Nephron (organoid): Measurements from ENCODE around the gene DRD1.
A peak's percentile ranks its signal among the peaks of the same experiment; 100 is the strongest.

Source experiments
- H3K27ac Mint-ChIP-seq, 3 experiments: 2 replicates each; pipeline ENCODE4 v1.8.0; 2020; ENCODE audit warnings: mixed read lengths in 3 of 3, mild to moderate bottlenecking in 2 of 3, moderate library complexity in 1 of 3
- H3K27me3 Mint-ChIP-seq: 2 replicates; pipeline ENCODE4 v1.8.0; 2021; ENCODE audit warnings: low read depth, mild to moderate bottlenecking, moderate library complexity, mixed read lengths
- H3K36me3 Mint-ChIP-seq: 2 replicates; pipeline ENCODE4 v1.8.0; 2020; ENCODE audit warnings: low read depth, mixed read lengths
- H3K4me1 Mint-ChIP-seq: 2 replicates; pipeline ENCODE4 v1.8.0; 2020; ENCODE audit warnings: mixed read lengths
- H3K4me3 Mint-ChIP-seq, 3 experiments: 2 replicates each; pipeline ENCODE4 v1.8.0; 2020; ENCODE audit warnings: mild to moderate bottlenecking in 3 of 3, mixed read lengths in 3 of 3, moderate library complexity in 2 of 3
- H3K9me3 Mint-ChIP-seq: 2 replicates; pipeline ENCODE4 v1.8.0; 2020; ENCODE audit warnings: mixed read lengths
- CTCF ChIP-seq, 3 experiments: fragments of 200-600 bp; sonication (generic); IDR thresholded peaks; one replicate each; pipeline ENCODE4 v1.5.0; 2021; ENCODE audit warnings: antibody characterized with exemption in 3 of 3; ENCODE audit not compliant: unreplicated experiment in 3 of 3

DRD1 gene

GRCh38 chr5:175444060-175444904 is at the start of gene DRD1:
Gene DRD1, minus strand, starts transcription at chr5:175444182. Its CDS starts 1,083 bp downstream, at chr5:175443099.
- H3K4me3 Mint-ChIP-seq, result peak within 1 kb of the TSS; percentile 70 to 77 (median 74)
- TF ChIP-seq CTCF (IDR thresholded peaks at IDR 0.05; ENCODE audit: unreplicated experiment in 3 of 3), result peak; percentile 74 to 85 (median 77)

DNA sequence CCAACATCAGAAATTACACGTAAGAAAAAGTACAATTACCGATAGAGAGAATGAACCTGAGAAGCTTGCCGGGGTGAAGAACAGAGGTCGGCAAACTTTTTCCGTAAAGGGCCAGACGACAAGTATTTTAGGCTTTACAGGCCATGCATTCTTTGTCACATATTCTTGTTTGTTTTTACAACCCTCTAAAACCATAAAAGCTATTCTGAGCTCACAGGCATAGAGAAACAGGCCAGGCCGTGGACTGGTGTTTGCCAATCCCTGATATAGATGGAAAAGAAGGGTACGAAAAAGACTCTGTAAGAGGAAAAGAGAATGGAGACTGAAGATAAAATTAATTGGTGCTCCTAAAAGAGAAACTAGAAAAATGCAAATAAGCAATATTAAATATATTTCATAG is 49.7 kb upstream of the DRD1 start:
- Mint-ChIP-seq H3K27me3 (no peaks in the 10 kb centered on the region), H3K9me3 (peaks cover 1% of the 10 kb centered on the region), H3K4me3 (no peak overlapping the region), H3K36me3 (peaks cover 74% of the 10 kb centered on the region), H3K4me1 (no peaks in the 10 kb centered on the region), H3K27ac (no peak overlapping the region)
- no peak for TF ChIP-seq CTCF (IDR thresholded peaks at IDR 0.05; ENCODE audit: unreplicated experiment in 3 of 3)

More at GRCh38 chr5:175444060-175444904, at the start of gene DRD1:
- Mint-ChIP-seq H3K4me1 (peaks cover 4% of the 10 kb centered on the region), H3K9me3 (no peaks in the 10 kb centered on the region), H3K36me3 (no peaks in the 10 kb centered on the region), H3K27me3 (peaks cover 92% of the 10 kb centered on the region), H3K27ac (no peak within 1 kb of the TSS)

DNA sequence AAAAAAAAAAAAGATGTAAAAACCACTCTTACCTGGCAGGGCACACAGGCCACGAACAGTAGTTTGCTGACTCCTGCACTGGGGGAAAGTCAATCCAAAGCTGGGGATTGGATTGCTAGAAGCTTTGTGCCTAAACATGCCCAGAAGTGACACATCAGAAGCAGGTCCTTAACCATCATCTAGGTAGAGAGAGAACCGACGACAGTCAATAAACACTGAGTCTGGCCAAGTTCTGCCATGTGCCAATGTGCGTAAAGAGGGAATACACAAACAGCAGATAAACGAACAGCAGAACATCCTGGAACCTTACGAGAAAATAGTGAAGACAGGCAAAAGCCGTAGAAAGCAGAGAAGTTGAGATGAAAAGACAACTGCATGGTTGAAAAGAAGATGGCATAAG is 49.3 kb upstream of the DRD1 start:
- H3K27ac Mint-ChIP-seq, result no peak overlapping the region
- H3K36me3 Mint-ChIP-seq, result peaks cover 74% of the 10 kb centered on the region
- H3K4me3 Mint-ChIP-seq, result no peak overlapping the region
- H3K27me3 Mint-ChIP-seq, result no peaks in the 10 kb centered on the region
- H3K4me1 Mint-ChIP-seq, result no peaks in the 10 kb centered on the region
- H3K9me3 Mint-ChIP-seq, result peaks cover 4% of the 10 kb centered on the region
- no peak for TF ChIP-seq CTCF (IDR thresholded peaks at IDR 0.05; ENCODE audit: unreplicated experiment in 3 of 3)

- no peaks in the 10 kb centered on the region for H3K4me1 Mint-ChIP-seq
- H3K27ac Mint-ChIP-seq, result no peak overlapping the region
Observed at GRCh38 chr5:175491223-175491622, 47.2 kb upstream of the DRD1 start.

DNA sequence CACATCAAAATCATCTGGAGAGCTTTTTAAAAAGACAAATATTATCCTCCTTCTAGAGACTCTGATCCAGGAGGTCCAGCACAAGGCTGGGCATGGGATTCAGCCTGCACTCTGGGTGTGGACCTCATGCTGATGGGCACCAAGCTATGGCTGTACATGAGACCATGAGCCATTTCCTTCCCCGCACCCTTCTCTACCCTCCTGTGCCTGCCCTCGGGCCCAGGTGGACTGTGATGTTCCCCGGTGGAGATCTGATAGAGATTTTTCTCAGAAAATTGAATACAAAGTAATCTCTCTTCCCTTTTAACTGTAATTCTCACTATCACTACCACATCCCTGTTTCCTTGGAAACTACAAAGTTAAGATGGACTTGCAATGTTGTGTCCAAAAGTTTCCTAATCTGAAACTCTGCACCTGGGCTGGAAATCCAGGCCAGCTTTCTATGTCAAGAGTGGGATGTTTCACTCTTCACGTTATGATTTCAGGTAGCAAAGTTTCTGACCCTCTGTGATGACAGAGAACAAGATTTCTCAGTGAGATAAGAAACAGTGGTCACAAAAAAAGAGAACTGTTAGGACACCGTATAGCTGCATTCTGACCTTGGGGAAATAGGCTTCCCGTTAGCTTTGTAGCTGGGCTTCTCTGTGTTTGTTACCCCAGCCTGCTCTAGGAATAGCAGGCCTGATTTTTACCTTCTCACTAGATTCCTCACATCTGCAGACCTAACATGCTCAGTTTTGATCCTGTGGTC is 45.9 kb upstream of the DRD1 start:
- H3K27me3 Mint-ChIP-seq, result no peaks in the 10 kb centered on the region
- H3K27ac Mint-ChIP-seq, result no peak overlapping the region
- H3K9me3 Mint-ChIP-seq, result peaks cover 16% of the 10 kb centered on the region
- peaks cover 2% of the 10 kb centered on the region for H3K4me1 Mint-ChIP-seq
- peaks cover 87% of the 10 kb centered on the region for H3K36me3 Mint-ChIP-seq
- no peak overlapping the region for H3K4me3 Mint-ChIP-seq
- no peak for TF ChIP-seq CTCF (IDR thresholded peaks at IDR 0.05; ENCODE audit: unreplicated experiment in 3 of 3)

More at GRCh38 chr5:175491223-175491622, 47.2 kb upstream of the DRD1 start:
- H3K4me3 Mint-ChIP-seq, result no peak overlapping the region
- no peak for TF ChIP-seq CTCF (IDR thresholded peaks at IDR 0.05; ENCODE audit: unreplicated experiment in 3 of 3)
- H3K27me3 Mint-ChIP-seq, result no peaks in the 10 kb centered on the region
- peaks cover 81% of the 10 kb centered on the region for H3K36me3 Mint-ChIP-seq
- peaks cover 16% of the 10 kb centered on the region for H3K9me3 Mint-ChIP-seq
